HCT116 (cell line): ENCODE data around the gene MAPK8IP3. TPM values are rescaled to one million over a fixed set of nuclear protein-coding genes. Genes with fewer than 3 reads are reported as not detected.

ENCODE experiments used
- ATAC-seq: fragments of 200-7000 bp; cut with Tn5 transposase; 2 replicates; pipeline ENCODE4 v1.9.1; 2020; ENCODE audit warnings: mild to moderate bottlenecking, moderate library complexity
- BruUV-seq: library from RNA; stranded (reverse); fragments of 400-500 nt; replicated peaks from 2 replicates; lab custom pipeline; 2021; lab: Mats Ljungman, UMichigan
- CTCF ChIA-PET: fragments of 300-600 bp; sonication (Branson Sonifier 250); formaldehyde crosslinking; loops from one replicate; lab custom pipeline; 2021; ENCODE audit warnings: antibody characterized with exemption; lab: Charles Lee
- POLR2A ChIA-PET: fragments of 300-600, 350-600 bp; sonication (Branson Sonifier 250); formaldehyde crosslinking; loops from one replicate; lab custom pipeline; 2021; ENCODE audit warnings: antibody characterized with exemption; lab: Charles Lee
- RAD21 ChIA-PET, 2 experiments: fragments of 300-600 bp; sonication (Branson Sonifier 250); formaldehyde crosslinking; loops; one replicate each; lab custom pipeline; 2023; ENCODE audit warnings: low total read pairs in 2 of 2; ENCODE audit not compliant: uncharacterized antibody in 2 of 2, unreplicated experiment in 2 of 2, low non-redundant PET in 1 of 2; lab: Charles Lee
- DNase-seq: peaks from one replicate; pipeline ENCODE4 v3.0.0-alpha.2; 2010; ENCODE audit warnings: low read depth, low spot score
- H2AFZ ChIP-seq: fragments of 200-600 bp; shearing (Covaris generic), sonication (generic); 2 replicates; pipeline ENCODE4 v1.6.1; 2017; ENCODE audit warnings: low read depth, mixed run types, mixed read lengths, antibody characterized with exemption, low read length; ENCODE audit not compliant: poor library complexity, severe bottlenecking
- H3K27ac ChIP-seq: 2 replicates; pipeline ENCODE4 v1.5.1; 2012; ENCODE audit warnings: low read depth, low read length
- H3K27me3 ChIP-seq: fragments of 200-600 bp; sonication (generic); 2 replicates; pipeline ENCODE4 v1.6.1; 2016; ENCODE audit warnings: mixed run types, low read length, mixed read lengths; ENCODE audit not compliant: insufficient read depth
- H3K36me3 ChIP-seq, 2 experiments: fragments of 200-500 bp in 1 of 2; fragments of 200-600 bp in 1 of 2; sonication (Bioruptor generic) in 1 of 2; sonication (generic) in 1 of 2; 2 replicates each; pipeline versions ENCODE4 v1.5.1 to v1.6.1; 2014 to 2016; ENCODE audit warnings: low read length in 2 of 2, inconsistent platforms in 1 of 2, mixed read lengths in 1 of 2, mixed run types in 1 of 2; ENCODE audit not compliant: insufficient read depth in 2 of 2, control insufficient read depth in 1 of 2
- H3K4me1 ChIP-seq, 2 experiments: fragments of 200-600 bp in 1 of 2; sonication (generic) in 1 of 2; 2 replicates each; pipeline versions ENCODE4 v1.5.1 to v1.6.1; 2012 to 2017; ENCODE audit warnings: low read length in 2 of 2, inconsistent platforms in 1 of 2, mild to moderate bottlenecking in 1 of 2, mixed read lengths in 1 of 2, mixed run types in 1 of 2, moderate library complexity in 1 of 2; ENCODE audit not compliant: insufficient read depth in 2 of 2, control insufficient read depth in 1 of 2
- H3K4me2 ChIP-seq: fragments of 200-600 bp; sonication (generic); 2 replicates; pipeline ENCODE4 v1.6.1; 2017; ENCODE audit warnings: mixed run types, low read length, mixed read lengths
- H3K4me3 ChIP-seq, 2 experiments: fragments of 200-600 bp in 1 of 2; sonication (generic) in 1 of 2; replicated peaks in 1 of 2; 2 replicates each; pipeline ENCODE4 v1.5.1; 2011 to 2016; ENCODE audit warnings: low read length in 2 of 2, control low read depth in 1 of 2, low read depth in 1 of 2, mild to moderate bottlenecking in 1 of 2, mixed read lengths in 1 of 2, mixed run types in 1 of 2
- H3K79me2 ChIP-seq: fragments of 200-600 bp; sonication (generic); 2 replicates; pipeline ENCODE4 v1.6.1; 2017; ENCODE audit warnings: mild to moderate bottlenecking, mixed run types, low read length, moderate library complexity, mixed read lengths; ENCODE audit not compliant: insufficient read depth
- H3K9ac ChIP-seq: fragments of 200-600 bp; sonication (generic); 2 replicates; pipeline ENCODE4 v1.6.1; 2016; ENCODE audit warnings: low read length, mixed read lengths
- H3K9me2 ChIP-seq: fragments of 200-600 bp; sonication (generic), shearing (Covaris generic); 2 replicates; pipeline ENCODE4 v1.6.1; 2017; ENCODE audit warnings: mixed run types, mild to moderate bottlenecking, moderate library complexity; ENCODE audit not compliant: insufficient read depth
- H3K9me3 ChIP-seq, 2 experiments: fragments of 200-500 bp in 1 of 2; fragments of 200-600 bp in 1 of 2; sonication (Bioruptor generic) in 1 of 2; sonication (generic) in 1 of 2; 2 replicates each; pipeline ENCODE4 v1.6.1; 2014 to 2017; ENCODE audit warnings: low read length in 2 of 2, mixed read lengths in 2 of 2, inconsistent platforms in 1 of 2, low read depth in 1 of 2, mild to moderate bottlenecking in 1 of 2, mixed run types in 1 of 2, moderate library complexity in 1 of 2; ENCODE audit not compliant: control insufficient read depth in 1 of 2, insufficient read depth in 1 of 2
- H4K20me1 ChIP-seq: fragments of 200-600 bp; sonication (generic), shearing (Covaris generic); 2 replicates; pipeline ENCODE4 v1.6.1; 2017; ENCODE audit warnings: mixed run types, mild to moderate bottlenecking, moderate library complexity; ENCODE audit not compliant: insufficient read depth
- CBX3 ChIP-seq: IDR thresholded peaks from 2 replicates; pipeline ENCODE4 v1.6.1; 2012; ENCODE audit warnings: low read depth
- CEBPB ChIP-seq: IDR thresholded peaks from 2 replicates; pipeline ENCODE4 v1.6.1; 2012; ENCODE audit warnings: low read depth
- EGR1 ChIP-seq: IDR thresholded peaks from 2 replicates; pipeline ENCODE4 v1.6.1; 2012; ENCODE audit warnings: low read depth
- ELF1 ChIP-seq: IDR thresholded peaks from 2 replicates; pipeline ENCODE4 v1.6.1; 2012; ENCODE audit warnings: low read depth, borderline replicate concordance
- EZH2 ChIP-seq: fragments of 200-600 bp; sonication (generic); IDR thresholded peaks from 2 replicates; pipeline ENCODE4 v1.6.1; 2017; ENCODE audit warnings: antibody characterized with exemption, mixed run types
- FOSL1 ChIP-seq: IDR thresholded peaks from 2 replicates; pipeline ENCODE4 v1.6.1; 2012; ENCODE audit warnings: low read depth
- POLR2A ChIP-seq: IDR thresholded peaks from 2 replicates; pipeline ENCODE4 v1.7.0; 2011; ENCODE audit warnings: borderline replicate concordance; ENCODE audit not compliant: insufficient read depth, insufficient read length; ENCODE audit errors: extremely low read depth
- POLR2AphosphoS5 ChIP-seq: IDR thresholded peaks from 2 replicates; pipeline ENCODE4 v1.6.1; 2011; ENCODE audit warnings: mild to moderate bottlenecking, low read depth, low read length, moderate library complexity
- SIN3A ChIP-seq: IDR thresholded peaks from 2 replicates; pipeline ENCODE4 v1.6.1; 2012; ENCODE audit warnings: low read depth
- SRF ChIP-seq: IDR thresholded peaks from 2 replicates; pipeline ENCODE4 v1.6.1; 2012; ENCODE audit warnings: low read depth
- TCF7L2 ChIP-seq: IDR thresholded peaks from 2 replicates; pipeline ENCODE4 v1.7.0; 2011; ENCODE audit warnings: borderline replicate concordance, inconsistent platforms; ENCODE audit not compliant: insufficient read depth, insufficient read length; ENCODE audit errors: extremely low read depth
- YY1 ChIP-seq: IDR thresholded peaks from 2 replicates; pipeline ENCODE4 v1.6.1; 2011; ENCODE audit warnings: low read length, low read depth, moderate library complexity, mild to moderate bottlenecking; ENCODE audit not compliant: insufficient replicate concordance; ENCODE audit errors: extremely low read depth
- ZFX ChIP-seq: fragments of 450-650 bp; IDR thresholded peaks from 2 replicates; pipeline ENCODE4 v1.6.1; 2017
- ZNF274 ChIP-seq: fragments of 200-500 bp; sonication (Bioruptor generic); IDR thresholded peaks from 2 replicates; pipeline ENCODE4 v1.6.1; 2014; ENCODE audit warnings: mild to moderate bottlenecking, low read depth, low read length, inconsistent platforms
- intact Hi-C: fragments of 100-400 bp; cut with micrococcal nuclease; formaldehyde crosslinking; loops from 2 replicates; pipeline ENCODE4 v1.10.0; 2022
- total RNA-seq: library from RNA; stranded (reverse); gene quantifications from one replicate; pipeline ENCODE4 v1.2.1, GENCODE V29; 2021; ENCODE audit not compliant: unreplicated experiment
- TF ChIP-seq, protein P1 (sequence below): IDR thresholded peaks from 2 replicates; pipeline ENCODE4 v1.6.1; 2012; ENCODE audit warnings: low read depth
- TF ChIP-seq, protein P2 (sequence below): IDR thresholded peaks from 2 replicates; pipeline ENCODE4 v1.6.1; 2011; ENCODE audit warnings: mild to moderate bottlenecking, low read length, moderate library complexity; ENCODE audit not compliant: insufficient replicate concordance; ENCODE audit errors: extremely low read depth
- TF ChIP-seq, protein P3 (sequence below): IDR thresholded peaks from 2 replicates; pipeline ENCODE4 v1.6.1; 2012

The MAPK8IP3 gene
- total RNA-seq, 1 experiment from 2014 or later: 75.3 TPM

DNA sequence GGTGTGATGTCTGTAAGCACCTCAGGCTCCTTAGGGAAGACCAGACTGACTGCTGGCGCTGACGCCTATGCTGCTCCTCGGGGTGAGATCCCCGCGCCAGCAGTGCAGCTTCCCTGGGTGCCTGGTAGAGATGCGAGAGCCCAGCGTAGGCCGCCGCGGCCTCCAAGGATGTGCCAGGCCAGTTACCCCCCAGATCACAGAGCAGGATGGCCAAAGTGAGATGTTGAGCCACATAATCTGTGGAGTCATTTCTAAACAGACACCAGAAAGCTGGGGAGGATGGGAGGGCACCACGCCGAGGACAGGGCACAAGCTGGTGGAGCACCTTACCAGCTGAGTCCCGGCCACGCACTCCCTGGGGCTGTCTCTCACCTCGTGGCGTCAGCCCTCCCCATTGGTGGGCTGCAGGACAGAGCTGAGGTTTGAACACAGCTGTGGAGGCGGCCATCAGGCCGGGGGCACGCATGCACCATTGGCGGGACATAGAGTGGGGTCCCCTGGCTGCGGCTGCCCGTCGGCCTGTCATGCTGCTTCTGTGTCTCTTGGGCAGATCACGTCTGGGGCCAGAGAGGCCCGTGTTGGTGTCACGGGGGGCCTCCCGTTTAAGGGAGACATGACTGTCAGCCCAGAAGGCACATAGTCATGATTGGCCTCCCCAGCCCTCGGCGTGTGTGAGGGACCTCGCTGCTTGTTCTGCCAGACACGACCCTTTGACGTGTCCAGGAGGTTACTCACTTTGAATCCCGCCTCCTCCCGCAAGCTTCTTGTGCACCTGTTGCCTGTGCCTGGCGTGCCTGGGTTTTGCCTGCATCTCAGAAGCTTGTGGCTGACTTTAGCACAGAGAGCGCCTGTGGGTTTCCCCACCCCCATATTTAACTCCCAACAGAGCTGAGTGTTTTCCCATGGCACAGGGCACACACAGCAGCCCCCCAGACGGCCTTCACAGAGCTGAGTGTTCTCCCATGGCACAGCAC lies 21.9 kb downstream of the MAPK8IP3 start:
- CTCF ChIA-PET: no interaction called here
- TF ChIP-seq YY1 (no peak), POLR2AphosphoS5 (no peak), SRF (no peak), ZNF274 (no peak), CBX3 (no peak), POLR2A (no peak), EZH2 (no peak), EGR1 (no peak), CEBPB (no peak), FOSL1 (no peak), TCF7L2 (no peak), ZFX (no peak), ELF1 (no peak), SIN3A (no peak)
- TF ChIP-seq, protein P1, sequence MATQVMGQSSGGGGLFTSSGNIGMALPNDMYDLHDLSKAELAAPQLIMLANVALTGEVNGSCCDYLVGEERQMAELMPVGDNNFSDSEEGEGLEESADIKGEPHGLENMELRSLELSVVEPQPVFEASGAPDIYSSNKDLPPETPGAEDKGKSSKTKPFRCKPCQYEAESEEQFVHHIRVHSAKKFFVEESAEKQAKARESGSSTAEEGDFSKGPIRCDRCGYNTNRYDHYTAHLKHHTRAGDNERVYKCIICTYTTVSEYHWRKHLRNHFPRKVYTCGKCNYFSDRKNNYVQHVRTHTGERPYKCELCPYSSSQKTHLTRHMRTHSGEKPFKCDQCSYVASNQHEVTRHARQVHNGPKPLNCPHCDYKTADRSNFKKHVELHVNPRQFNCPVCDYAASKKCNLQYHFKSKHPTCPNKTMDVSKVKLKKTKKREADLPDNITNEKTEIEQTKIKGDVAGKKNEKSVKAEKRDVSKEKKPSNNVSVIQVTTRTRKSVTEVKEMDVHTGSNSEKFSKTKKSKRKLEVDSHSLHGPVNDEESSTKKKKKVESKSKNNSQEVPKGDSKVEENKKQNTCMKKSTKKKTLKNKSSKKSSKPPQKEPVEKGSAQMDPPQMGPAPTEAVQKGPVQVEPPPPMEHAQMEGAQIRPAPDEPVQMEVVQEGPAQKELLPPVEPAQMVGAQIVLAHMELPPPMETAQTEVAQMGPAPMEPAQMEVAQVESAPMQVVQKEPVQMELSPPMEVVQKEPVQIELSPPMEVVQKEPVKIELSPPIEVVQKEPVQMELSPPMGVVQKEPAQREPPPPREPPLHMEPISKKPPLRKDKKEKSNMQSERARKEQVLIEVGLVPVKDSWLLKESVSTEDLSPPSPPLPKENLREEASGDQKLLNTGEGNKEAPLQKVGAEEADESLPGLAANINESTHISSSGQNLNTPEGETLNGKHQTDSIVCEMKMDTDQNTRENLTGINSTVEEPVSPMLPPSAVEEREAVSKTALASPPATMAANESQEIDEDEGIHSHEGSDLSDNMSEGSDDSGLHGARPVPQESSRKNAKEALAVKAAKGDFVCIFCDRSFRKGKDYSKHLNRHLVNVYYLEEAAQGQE: no peak
- TF ChIP-seq, protein P2, sequence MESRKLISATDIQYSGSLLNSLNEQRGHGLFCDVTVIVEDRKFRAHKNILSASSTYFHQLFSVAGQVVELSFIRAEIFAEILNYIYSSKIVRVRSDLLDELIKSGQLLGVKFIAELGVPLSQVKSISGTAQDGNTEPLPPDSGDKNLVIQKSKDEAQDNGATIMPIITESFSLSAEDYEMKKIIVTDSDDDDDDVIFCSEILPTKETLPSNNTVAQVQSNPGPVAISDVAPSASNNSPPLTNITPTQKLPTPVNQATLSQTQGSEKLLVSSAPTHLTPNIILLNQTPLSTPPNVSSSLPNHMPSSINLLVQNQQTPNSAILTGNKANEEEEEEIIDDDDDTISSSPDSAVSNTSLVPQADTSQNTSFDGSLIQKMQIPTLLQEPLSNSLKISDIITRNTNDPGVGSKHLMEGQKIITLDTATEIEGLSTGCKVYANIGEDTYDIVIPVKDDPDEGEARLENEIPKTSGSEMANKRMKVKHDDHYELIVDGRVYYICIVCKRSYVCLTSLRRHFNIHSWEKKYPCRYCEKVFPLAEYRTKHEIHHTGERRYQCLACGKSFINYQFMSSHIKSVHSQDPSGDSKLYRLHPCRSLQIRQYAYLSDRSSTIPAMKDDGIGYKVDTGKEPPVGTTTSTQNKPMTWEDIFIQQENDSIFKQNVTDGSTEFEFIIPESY: no peak
- TF ChIP-seq, protein P3, sequence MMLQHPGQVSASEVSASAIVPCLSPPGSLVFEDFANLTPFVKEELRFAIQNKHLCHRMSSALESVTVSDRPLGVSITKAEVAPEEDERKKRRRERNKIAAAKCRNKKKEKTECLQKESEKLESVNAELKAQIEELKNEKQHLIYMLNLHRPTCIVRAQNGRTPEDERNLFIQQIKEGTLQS: no peak

More for the DNA sequence above, 21.9 kb downstream of the MAPK8IP3 start:
- ATAC-seq (no peak), DNase-seq (no peak)
- H3K27me3 ChIP-seq: no peaks in the 10 kb centered on the region
- H3K9me3 ChIP-seq: no peaks in the 10 kb centered on the region
- ChIA-PET POLR2A (no interaction called here), RAD21 (no interaction called here)
- H3K9me2 ChIP-seq: no peaks in the 10 kb centered on the region
- H3K4me1 ChIP-seq: peaks cover 11 to 12% of the 10 kb centered on the region in 2 experiments
- intact Hi-C loops: no loop called here
- no peak overlapping the region for H3K4me3 ChIP-seq
- H3K27ac ChIP-seq: no peak overlapping the region
- no peak overlapping the region for H3K4me2 ChIP-seq
- BruUV-seq: no TSS peak
- no peak overlapping the region for H3K9ac ChIP-seq
- H4K20me1 ChIP-seq: no peaks in the 10 kb centered on the region; the same call in 1 of the 2 replicates
- no peak overlapping the region for H2AFZ ChIP-seq
- peaks cover 0 to 6% of the 10 kb centered on the region in 2 experiments; a peak in 2 of 4 replicates for H3K36me3 ChIP-seq
- peaks cover 26% of the 10 kb centered on the region for H3K79me2 ChIP-seq
